Fibroblast of pulmonary artery (primary cell): ENCODE results near the gene NPAS3.

ENCODE experiments used
- DNase-seq: peaks from one replicate; pipeline ENCODE4 v3.0.0-alpha.2; 2010; ENCODE audit warnings: low read depth
- H3K4me3 ChIP-seq: replicated peaks from 2 replicates; pipeline ENCODE4 v1.5.1; 2011; ENCODE audit warnings: low read depth, mild to moderate bottlenecking, control low read depth, low read length, moderate library complexity
- TF ChIP-seq, protein P1 (sequence below): IDR thresholded peaks from 2 replicates; pipeline ENCODE4 v1.5.1; 2011; ENCODE audit warnings: mild to moderate bottlenecking, control low read depth, low read length, inconsistent platforms; ENCODE audit errors: missing control alignments

The NPAS3 gene

GRCh38 chr14:32908196-32909084, 30.2 kb upstream of the NPAS3 start:
- DNase-seq: no peak
- H3K4me3 ChIP-seq: no peak overlapping the region
- TF ChIP-seq, protein P1, sequence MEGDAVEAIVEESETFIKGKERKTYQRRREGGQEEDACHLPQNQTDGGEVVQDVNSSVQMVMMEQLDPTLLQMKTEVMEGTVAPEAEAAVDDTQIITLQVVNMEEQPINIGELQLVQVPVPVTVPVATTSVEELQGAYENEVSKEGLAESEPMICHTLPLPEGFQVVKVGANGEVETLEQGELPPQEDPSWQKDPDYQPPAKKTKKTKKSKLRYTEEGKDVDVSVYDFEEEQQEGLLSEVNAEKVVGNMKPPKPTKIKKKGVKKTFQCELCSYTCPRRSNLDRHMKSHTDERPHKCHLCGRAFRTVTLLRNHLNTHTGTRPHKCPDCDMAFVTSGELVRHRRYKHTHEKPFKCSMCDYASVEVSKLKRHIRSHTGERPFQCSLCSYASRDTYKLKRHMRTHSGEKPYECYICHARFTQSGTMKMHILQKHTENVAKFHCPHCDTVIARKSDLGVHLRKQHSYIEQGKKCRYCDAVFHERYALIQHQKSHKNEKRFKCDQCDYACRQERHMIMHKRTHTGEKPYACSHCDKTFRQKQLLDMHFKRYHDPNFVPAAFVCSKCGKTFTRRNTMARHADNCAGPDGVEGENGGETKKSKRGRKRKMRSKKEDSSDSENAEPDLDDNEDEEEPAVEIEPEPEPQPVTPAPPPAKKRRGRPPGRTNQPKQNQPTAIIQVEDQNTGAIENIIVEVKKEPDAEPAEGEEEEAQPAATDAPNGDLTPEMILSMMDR: no peak

- H3K4me3 ChIP-seq: no peak overlapping the region
- peak; percentile 14 for DNase-seq
- TF ChIP-seq, protein P1: peak; percentile 31
Observed at GRCh38 chr14:32913725-32914124, 25.0 kb upstream of the NPAS3 start.

DNA sequence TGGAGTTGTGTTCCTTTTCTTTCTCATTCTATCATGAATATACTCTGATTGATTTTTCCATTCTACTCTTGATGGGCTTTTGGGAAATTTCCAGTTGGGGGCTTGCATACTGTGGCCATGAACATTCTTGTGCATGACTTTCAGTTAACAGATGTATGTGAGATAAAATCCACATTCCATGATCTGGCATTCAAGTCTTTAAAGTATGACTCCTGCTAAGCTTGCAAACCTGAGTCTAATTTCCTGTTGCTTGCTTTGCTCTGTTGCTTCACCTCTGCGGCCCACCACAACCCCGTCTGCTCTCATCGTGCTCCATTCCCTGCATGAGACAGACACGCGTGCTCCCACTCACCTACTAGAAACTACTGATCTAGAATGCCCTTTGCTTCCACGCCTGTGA, 24.3 kb upstream of the NPAS3 start:
- no peak for DNase-seq
- H3K4me3 ChIP-seq: no peak overlapping the region
- TF ChIP-seq, protein P1: no peak

GRCh38 chr14:32920696-32921276, 17.9 kb upstream of the NPAS3 start:
- H3K4me3 ChIP-seq: no peak overlapping the region
- TF ChIP-seq, protein P1: no peak
- DNase-seq: no peak

DNA sequence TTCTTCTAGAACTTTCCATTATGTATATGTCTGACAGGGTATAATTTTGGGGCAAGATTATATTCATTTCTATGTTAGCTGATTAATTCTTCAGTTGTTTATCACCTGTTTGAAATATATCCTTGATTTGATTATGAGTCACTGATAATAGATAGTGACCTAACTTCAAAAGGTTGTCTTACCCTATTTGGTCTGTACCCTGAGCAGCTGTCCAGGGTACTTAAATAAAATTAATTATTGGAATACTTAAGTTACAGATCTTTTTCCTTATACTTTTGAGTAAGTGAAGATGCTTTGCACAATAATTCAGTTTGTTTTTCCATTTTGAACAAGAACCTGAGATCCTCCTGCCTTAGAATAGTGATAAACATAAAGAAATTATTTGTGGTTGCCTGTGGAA, 13.2 kb upstream of the NPAS3 start:
- TF ChIP-seq, protein P1: no peak
- no peak for DNase-seq
- no peak overlapping the region for H3K4me3 ChIP-seq

- DNase-seq: no peak
- H3K4me3 ChIP-seq: no peak overlapping the region
- TF ChIP-seq, protein P1: no peak
Observed at GRCh38 chr14:32932302-32932913, 6.3 kb upstream of the NPAS3 start.
